GM21526 (cell line): ENCODE measurements around the gene RAP1A.
"Not testable (repeated sequence)": the region's sequence is repeated elsewhere in the genome, so short reads cannot be mapped to it uniquely, and the experiment has no call there.

Source experiments
- ATAC-seq: cut with Tn5 transposase; IDR thresholded peaks from one replicate; pipeline ENCODE4 v1.9.1; 2021; ENCODE audit warnings: moderate library complexity; ENCODE audit not compliant: unreplicated experiment, low FRiP score

The RAP1A gene

GRCh38 chr1:111658622-111659021 is 39.0 kb downstream of the RAP1A start:
- ATAC-seq, result no peak

DNA sequence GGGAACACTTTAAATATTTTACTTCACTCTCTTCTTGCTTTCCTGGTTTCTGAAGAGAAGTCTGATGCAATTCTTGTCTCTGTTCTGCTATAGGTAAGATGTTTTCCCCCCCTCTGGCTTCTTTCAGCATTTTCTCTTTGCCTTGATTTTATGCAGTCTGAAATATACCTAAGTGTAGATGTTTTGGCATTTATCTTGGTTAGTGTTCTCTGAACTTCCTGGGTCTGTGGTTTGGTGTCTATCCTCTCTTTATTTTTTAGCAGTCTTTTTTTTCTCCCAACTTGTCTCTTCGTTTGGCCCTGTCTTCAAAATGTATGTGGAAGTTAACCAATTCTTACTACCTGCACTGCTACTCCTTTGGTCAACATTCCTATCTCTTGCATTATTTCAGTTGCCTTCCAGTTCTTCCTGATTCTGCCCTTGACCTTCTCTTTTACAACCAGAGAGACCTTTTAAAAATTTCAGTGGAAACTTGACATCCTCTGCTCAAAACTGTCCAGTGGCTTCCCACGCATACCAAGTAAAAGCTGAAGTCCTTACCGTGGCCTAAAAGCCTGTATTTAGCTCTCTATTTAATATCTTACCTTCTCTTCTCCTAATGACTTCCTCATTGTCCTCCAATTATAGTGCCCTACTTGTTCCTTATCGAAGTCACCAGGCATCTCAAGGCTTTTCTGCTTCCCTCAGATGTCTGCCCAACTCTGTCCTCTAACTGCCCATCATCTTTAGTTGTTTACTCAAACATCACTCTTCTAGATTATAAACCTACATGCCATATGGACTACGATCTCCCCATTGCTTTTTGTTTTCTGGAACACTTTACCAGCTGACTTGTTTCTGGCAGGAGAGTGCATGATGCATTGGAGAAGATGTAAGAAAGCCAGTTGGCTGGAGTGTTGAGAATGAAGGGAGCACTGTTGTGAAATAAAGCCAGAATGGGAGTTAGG is 40.9 kb downstream of the RAP1A start:
- ATAC-seq, result no peak

DNA sequence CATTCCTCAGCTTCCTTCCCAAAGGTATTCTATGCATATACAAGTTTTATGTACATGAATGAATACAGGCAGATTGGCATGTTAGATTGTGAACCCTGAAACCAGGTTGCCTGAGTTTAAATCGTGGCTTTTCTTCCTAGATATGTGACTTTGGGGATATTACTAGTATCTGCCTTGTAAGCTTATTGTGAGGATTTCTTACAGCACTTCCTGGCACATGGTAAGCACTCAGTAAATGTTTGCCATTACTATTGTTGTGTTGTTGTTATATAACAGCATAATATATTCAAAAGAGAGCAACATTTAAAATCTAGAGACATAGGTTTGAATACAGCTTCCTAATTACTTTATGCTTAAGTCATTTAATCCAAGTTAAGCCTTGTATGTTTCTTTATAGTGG is 45.1 kb downstream of the RAP1A start:
- ATAC-seq, result no peak

- no peak for ATAC-seq
Measured at GRCh38 chr1:111665497-111665896, 45.9 kb downstream of the RAP1A start.

- no peak for ATAC-seq
Measured at GRCh38 chr1:111666828-111667227, 47.2 kb downstream of the RAP1A start.

DNA sequence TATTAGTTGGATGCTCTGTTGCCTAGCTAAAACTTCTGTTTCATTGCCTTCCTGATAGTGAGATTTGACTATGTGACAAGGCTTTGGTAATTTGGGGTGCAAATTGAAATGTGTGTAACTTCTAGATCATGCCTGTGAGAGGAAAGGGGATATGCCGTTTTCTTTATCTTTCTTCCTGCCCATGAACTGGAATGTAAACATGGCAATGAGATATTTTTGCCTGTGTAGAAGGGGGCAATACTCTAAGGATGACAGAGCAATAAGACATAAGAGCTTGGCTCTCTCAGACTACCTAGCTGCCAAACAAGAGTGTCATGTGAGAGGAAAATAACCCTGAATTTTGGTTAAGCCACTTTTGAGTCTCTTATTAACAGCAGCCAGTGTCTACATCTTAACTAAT is 49.7 kb downstream of the RAP1A start:
- no peak for ATAC-seq

DNA sequence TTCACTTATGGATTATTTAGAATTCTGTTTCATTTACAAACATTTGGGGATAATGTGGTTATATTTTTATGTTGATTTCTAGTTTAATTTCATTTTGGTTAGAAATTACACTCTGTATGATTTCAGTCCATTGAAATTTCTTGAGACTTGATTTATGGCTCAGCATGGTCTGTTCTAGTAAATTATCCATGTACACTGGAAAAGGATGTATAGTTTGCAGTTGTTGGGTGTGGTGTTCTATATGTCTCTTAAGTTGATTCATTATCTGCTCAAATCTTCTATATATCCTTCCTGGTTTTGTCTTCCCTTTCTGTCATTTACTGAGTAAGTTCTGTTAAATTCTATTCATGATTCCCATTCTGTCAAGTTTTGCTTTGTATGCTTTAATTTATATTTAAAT is 52.3 kb downstream of the RAP1A start:
- ATAC-seq, result no peak

GRCh38 chr1:111672331-111672730 is 52.7 kb downstream of the RAP1A start:
- no peak for ATAC-seq

- ATAC-seq, result no peak
Measured at GRCh38 chr1:111677604-111678003, 58.0 kb downstream of the RAP1A start.

- ATAC-seq, result no peak
Measured at GRCh38 chr1:111679541-111679940, 60.0 kb downstream of the RAP1A start.

GRCh38 chr1:111680212-111680800 is 60.7 kb downstream of the RAP1A start:
- not testable (repeated sequence) for ATAC-seq

DNA sequence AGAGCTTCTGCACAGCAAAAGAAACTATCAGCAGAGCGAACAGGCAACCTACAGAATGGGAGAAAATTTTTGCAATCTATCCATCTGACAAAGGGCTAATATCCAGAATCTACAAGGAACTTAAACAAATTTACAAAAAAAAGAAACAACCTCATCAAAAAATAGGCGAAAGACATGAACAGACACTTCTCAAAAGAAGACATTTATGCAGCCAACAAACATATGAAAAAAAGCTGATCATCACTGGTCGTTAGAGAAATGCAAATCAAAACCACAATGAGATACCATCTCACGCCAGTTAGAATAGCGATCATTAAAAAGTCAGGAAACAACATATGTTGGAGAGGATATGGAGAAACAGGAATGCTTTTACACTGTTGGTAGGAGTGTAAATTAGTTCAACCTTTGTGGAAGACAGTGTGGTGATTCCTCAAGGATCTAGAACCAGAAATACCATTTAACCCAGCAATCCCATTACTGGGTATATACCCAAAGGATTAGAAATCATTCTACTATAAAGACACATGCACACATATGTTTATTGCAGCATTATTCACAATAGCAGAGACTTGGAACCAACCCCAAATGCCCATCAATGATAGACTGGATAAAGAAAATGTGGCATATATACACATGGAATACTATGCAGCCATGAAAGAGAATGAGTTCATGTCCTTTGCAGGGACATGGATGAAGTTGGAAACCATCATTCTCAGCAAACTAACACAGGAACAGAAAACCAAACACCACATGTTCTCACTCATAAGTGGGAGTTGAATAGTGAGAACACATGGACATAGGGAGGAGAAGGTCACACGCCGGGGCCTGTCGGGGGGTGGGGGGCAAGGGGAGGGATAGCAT is 65.9 kb downstream of the RAP1A start:
- not testable (repeated sequence) for ATAC-seq

DNA sequence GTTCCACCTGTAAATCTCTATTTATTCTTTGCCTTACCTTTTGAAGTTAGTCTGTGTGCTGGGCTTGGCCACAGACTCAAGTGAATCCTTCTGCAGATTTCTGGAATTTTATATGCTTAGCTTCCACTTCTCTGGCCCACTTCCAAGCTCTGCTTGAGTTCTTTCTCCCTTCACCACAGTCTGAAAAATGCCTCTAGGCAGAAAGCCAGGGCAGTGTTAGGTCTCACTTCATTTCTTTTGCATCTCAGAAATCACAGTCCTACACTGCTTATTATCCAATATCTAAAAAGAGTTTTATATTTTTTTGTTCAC is 70.7 kb downstream of the RAP1A start:
- ATAC-seq, result no peak

DNA sequence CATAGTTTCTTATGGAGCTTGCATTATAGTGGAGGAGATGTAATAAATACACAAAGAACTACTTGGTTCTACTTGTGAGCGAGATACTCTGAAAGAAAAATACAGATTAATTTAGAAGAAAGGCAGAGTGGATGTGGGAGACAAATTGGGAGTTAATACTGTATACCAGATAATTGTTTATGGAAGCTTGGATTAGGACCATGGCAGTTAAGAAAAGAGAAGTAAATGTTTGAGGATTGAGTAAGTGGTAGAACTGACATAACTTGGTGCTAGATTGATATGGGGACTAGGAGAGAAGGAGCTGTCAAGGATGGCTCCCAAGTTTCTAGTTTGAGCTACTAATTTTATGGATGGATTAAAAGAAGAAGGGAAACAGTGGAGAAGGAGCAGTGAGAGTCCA is 72.3 kb downstream of the RAP1A start:
- no peak for ATAC-seq

- ATAC-seq, result no peak
Measured at GRCh38 chr1:111695801-111696200, 76.2 kb downstream of the RAP1A start.

- no peak for ATAC-seq
Measured at GRCh38 chr1:111696330-111696729, 76.7 kb downstream of the RAP1A start.

DNA sequence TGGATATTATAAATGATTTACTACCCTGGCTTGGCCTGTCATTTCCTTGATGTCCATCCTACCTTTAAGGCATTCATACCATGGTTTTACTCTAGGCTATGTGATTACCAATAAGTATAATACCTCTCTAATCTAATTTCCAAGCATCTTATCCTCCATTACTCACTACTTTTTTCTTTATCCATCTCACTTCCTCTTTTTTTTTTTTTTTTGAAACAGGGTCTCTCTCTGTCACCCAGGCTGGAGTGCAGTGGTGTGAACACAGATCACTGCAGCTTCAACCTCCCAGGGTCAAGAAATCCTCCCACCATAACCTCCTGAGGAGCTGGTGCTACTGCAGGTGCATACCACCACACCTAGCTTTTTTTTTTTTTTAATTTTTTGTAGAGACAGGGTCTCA is 79.7 kb downstream of the RAP1A start:
- no peak for ATAC-seq

DNA sequence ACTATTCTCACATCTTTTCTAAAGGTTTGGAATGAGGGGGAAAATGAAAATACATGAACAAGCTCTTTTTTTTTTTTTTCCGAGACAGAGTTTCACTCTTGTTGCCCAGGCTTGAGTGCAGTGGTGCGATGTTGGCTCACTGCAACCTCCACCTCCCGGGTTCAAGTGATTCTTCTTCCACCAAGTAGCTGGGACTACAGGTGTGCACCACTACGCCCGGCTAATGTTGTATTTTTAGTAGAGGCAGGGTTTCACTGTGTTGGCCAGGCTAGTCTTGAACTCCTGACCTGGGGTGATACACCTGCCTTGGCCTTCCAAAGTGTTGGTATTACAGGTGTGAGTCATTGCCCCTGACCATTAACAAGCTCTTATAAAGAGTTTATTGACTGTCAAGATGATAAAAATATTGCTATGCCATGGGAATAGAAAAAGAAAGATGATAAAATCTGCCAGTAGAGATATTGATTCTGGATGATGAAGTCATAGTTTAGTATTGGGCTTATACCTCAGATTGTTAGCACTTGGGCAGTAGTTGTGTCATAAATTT is 83.0 kb downstream of the RAP1A start:
- no peak for ATAC-seq

- no peak for ATAC-seq
Measured at GRCh38 chr1:111704240-111704639, 84.7 kb downstream of the RAP1A start.

GRCh38 chr1:111704776-111705175 is 85.2 kb downstream of the RAP1A start:
- ATAC-seq, result no peak

DNA sequence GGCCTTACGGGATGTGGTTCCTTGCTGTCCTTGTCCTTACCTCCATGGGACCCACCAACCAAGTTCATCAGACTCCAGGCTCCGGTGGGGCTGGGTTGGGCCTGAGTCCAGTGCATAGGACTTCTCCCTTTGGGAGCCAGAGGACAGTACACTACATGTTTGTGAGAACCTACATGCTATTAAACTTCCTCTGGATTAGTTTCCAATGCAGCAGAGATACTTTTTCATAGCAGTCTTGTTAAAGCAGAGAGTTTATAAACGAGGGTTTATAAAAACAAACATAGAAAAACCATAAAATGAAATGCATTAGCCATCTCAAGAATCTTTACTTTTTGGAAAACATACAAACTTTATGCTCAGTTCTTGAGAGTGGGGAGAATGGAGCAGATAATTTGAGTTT is 86.3 kb downstream of the RAP1A start:
- ATAC-seq, result no peak
